HL-60 (cell line): ENCODE data around the gene ST6GALNAC1.

Experiments
- SPI1 ChIP-seq: IDR thresholded peaks from 2 replicates; pipeline ENCODE4 v1.6.1; 2012; ENCODE audit warnings: low read depth, mild to moderate bottlenecking, borderline replicate concordance
- TF ChIP-seq, protein P1 (sequence below): IDR thresholded peaks from one replicate; pipeline ENCODE4 v1.5.1; 2011; ENCODE audit warnings: low read length, control low read depth, inconsistent platforms; ENCODE audit not compliant: insufficient read depth
- TF ChIP-seq, protein P2 (sequence below): IDR thresholded peaks from 2 replicates; pipeline ENCODE4 v1.6.1; 2012; ENCODE audit warnings: low read depth; ENCODE audit not compliant: insufficient replicate concordance

DNA sequence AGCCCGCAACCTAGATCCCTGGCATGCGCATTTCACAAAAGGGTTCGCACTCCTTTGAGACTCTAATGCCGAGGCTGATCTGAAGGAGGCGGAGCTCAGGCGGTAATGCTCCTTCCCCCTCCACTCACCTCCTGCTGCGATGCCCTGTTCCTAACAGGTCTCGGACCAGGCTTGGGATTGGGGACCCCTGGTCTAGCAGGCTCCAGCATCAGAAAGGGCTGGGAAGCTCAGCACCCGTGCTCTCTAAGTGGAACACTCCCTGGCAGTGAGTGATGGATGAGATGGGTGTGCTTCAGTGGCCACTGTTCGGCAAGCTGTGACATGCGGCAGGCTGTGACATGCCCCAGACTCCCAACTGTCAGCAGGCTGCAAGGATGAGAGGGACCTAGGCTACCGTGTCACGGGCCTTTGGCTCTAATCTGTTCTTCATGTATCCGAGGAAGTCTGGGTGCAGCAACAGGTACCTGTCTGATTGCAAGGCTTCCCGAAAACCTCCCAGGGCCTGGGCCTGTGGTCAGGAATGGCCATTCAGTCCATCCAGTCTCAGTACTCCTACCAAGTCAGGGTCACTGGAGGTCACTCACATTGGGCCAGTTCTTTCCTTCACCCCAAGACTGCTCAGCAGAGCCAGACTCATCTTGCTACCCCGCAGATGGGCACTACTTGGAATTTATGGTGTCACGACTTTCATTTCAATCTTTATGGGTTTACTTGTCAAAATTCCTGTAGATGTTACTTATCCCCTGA is 56.6 kb downstream of the ST6GALNAC1 start:
- TF ChIP-seq, protein P1, sequence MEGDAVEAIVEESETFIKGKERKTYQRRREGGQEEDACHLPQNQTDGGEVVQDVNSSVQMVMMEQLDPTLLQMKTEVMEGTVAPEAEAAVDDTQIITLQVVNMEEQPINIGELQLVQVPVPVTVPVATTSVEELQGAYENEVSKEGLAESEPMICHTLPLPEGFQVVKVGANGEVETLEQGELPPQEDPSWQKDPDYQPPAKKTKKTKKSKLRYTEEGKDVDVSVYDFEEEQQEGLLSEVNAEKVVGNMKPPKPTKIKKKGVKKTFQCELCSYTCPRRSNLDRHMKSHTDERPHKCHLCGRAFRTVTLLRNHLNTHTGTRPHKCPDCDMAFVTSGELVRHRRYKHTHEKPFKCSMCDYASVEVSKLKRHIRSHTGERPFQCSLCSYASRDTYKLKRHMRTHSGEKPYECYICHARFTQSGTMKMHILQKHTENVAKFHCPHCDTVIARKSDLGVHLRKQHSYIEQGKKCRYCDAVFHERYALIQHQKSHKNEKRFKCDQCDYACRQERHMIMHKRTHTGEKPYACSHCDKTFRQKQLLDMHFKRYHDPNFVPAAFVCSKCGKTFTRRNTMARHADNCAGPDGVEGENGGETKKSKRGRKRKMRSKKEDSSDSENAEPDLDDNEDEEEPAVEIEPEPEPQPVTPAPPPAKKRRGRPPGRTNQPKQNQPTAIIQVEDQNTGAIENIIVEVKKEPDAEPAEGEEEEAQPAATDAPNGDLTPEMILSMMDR = no peak
- no peak for TF ChIP-seq SPI1
- TF ChIP-seq, protein P2, sequence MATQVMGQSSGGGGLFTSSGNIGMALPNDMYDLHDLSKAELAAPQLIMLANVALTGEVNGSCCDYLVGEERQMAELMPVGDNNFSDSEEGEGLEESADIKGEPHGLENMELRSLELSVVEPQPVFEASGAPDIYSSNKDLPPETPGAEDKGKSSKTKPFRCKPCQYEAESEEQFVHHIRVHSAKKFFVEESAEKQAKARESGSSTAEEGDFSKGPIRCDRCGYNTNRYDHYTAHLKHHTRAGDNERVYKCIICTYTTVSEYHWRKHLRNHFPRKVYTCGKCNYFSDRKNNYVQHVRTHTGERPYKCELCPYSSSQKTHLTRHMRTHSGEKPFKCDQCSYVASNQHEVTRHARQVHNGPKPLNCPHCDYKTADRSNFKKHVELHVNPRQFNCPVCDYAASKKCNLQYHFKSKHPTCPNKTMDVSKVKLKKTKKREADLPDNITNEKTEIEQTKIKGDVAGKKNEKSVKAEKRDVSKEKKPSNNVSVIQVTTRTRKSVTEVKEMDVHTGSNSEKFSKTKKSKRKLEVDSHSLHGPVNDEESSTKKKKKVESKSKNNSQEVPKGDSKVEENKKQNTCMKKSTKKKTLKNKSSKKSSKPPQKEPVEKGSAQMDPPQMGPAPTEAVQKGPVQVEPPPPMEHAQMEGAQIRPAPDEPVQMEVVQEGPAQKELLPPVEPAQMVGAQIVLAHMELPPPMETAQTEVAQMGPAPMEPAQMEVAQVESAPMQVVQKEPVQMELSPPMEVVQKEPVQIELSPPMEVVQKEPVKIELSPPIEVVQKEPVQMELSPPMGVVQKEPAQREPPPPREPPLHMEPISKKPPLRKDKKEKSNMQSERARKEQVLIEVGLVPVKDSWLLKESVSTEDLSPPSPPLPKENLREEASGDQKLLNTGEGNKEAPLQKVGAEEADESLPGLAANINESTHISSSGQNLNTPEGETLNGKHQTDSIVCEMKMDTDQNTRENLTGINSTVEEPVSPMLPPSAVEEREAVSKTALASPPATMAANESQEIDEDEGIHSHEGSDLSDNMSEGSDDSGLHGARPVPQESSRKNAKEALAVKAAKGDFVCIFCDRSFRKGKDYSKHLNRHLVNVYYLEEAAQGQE = no peak
